ENCODE measurements around the gene CMTM5. TPM values are rescaled to one million over a fixed set of nuclear protein-coding genes. Genes with fewer than 3 reads are reported as not detected.

Gene CMTM5, protein sequence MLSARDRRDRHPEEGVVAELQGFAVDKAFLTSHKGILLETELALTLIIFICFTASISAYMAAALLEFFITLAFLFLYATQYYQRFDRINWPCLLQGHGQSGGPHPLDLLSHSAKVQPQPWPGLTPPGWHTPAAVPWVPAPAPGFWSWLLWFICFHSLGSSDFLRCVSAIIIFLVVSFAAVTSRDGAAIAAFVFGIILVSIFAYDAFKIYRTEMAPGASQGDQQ
- total RNA-seq, result not detected in 2 replicates

DNA sequence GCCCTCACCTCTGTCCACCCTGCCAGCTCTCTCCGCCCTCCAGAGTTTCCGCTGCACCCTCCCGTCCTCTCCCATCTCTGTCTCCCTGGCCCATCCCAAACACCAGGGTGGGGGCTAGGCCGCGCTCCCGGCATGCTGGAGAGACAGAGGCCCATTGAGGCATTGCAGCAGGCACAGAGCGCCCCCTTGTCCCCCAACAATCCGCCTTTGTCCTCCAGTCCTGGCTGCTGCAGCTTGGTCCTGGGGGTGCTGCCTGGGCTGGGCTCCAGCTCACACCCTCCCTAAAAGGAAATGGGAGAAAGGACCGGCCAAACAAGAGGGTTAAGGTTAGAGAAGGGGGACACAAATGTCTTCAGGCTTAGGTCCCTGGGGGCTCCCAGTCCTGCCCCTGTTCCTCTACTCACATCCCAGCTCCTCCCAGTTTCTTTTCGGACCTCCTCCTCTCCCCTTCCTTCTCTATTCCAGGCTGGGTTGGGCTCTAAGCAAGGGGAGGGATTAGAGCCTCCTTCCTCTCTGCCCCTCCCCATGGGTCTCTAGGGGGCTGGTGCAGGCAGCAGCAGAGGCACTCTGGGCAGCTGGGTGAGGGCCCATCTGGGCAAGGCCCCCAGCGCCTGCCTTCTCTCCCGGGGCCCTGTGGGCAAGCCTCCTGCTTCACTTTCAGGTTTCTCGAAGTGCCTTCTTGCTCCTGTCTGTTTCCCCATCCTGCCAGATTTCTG, at the start of gene CMTM5:
Gene CMTM5, plus strand, starts transcription at position 565 of the 716 bp plus-strand sequence. CDS start 206 bp downstream, outside the sequence.
- DNase-seq (ENCODE audit: insufficient read length, low spot score, missing footprints), result peak; percentile 86
- H2AFZ ChIP-seq (ENCODE audit: low read length), result no peak within 1 kb of the TSS
- H3K79me2 ChIP-seq (ENCODE audit: insufficient read depth, low read length), result no peaks in the 10 kb centered on the region
- TF ChIP-seq, protein P1, sequence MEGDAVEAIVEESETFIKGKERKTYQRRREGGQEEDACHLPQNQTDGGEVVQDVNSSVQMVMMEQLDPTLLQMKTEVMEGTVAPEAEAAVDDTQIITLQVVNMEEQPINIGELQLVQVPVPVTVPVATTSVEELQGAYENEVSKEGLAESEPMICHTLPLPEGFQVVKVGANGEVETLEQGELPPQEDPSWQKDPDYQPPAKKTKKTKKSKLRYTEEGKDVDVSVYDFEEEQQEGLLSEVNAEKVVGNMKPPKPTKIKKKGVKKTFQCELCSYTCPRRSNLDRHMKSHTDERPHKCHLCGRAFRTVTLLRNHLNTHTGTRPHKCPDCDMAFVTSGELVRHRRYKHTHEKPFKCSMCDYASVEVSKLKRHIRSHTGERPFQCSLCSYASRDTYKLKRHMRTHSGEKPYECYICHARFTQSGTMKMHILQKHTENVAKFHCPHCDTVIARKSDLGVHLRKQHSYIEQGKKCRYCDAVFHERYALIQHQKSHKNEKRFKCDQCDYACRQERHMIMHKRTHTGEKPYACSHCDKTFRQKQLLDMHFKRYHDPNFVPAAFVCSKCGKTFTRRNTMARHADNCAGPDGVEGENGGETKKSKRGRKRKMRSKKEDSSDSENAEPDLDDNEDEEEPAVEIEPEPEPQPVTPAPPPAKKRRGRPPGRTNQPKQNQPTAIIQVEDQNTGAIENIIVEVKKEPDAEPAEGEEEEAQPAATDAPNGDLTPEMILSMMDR (IDR thresholded peaks at IDR 0.05; ENCODE audit: extremely low read depth, low read depth, low read length), result no peak
- H3K27ac ChIP-seq (ENCODE audit: low read depth, low read length), result no peak within 1 kb of the TSS
- peaks cover 17% of the 10 kb centered on the region for H3K27me3 ChIP-seq (ENCODE audit: insufficient read depth, low read length)
- H3K36me3 ChIP-seq (ENCODE audit: insufficient read depth, low read length), result no peaks in the 10 kb centered on the region
- no peaks in the 10 kb centered on the region for H3K9me3 ChIP-seq (ENCODE audit: low read depth, low read length)
- no peak within 1 kb of the TSS for H3K4me2 ChIP-seq (ENCODE audit: insufficient read depth, low read length)
- no peaks in the 10 kb centered on the region for H4K20me1 ChIP-seq (ENCODE audit: insufficient read depth, low read length)
- no peak within 1 kb of the TSS for H3K4me3 ChIP-seq (ENCODE audit: insufficient read depth, low read length)
- H3K4me1 ChIP-seq (ENCODE audit: insufficient read depth, low read length), result no peaks in the 10 kb centered on the region

DNA sequence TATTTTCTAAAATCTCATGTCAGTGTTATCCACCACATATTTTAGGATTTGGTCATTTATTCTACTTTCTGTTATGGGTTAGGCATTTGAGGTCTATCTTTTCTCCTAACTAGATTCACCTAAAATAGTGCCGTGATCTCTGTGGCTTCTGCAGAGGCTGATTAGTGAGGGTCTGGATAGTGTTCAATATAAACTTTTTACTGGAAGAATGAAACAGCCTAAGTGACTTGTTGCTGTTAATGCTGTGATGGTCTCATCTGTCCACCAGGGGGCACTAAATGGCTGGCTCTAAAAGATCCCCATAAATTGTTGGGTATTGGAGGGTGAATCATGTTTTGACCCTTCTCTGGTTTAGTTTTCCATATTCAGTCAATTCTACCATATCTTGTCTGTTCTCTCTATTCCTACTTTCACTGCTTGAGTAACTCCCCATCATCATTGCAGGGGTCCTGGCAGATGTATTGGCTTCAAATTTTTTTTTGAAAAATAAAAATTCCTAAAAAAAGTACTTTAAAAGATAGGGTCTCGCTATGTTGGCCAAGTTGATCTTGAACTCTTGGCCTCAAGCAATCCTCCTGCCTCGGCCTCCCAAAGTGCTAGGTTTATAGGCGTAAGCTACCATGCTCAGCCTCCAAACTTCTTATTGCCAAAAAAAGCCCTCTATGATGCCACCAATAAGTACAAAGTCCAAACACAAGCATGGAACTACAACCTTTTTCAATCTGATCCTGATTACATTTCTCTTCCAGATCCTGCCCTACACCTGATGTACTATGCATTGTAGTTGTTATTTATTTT, 48.7 kb upstream of the CMTM5 start:
- Histone ChIP-seq H3K79me2 (ENCODE audit: insufficient read depth, low read length) (peaks cover 13% of the 10 kb centered on the region), H3K36me3 (ENCODE audit: insufficient read depth, low read length) (peaks cover 20% of the 10 kb centered on the region), H3K9me3 (ENCODE audit: low read depth, low read length) (no peaks in the 10 kb centered on the region), H3K4me3 (ENCODE audit: insufficient read depth, low read length) (no peak overlapping the region), H2AFZ (ENCODE audit: low read length) (no peak overlapping the region), H4K20me1 (ENCODE audit: insufficient read depth, low read length) (peaks cover 10% of the 10 kb centered on the region), H3K4me1 (ENCODE audit: insufficient read depth, low read length) (no peaks in the 10 kb centered on the region), H3K27me3 (ENCODE audit: insufficient read depth, low read length) (no peaks in the 10 kb centered on the region), H3K4me2 (ENCODE audit: insufficient read depth, low read length) (no peak overlapping the region), H3K27ac (ENCODE audit: low read depth, low read length) (no peak overlapping the region)
- TF ChIP-seq, protein P1 (IDR thresholded peaks at IDR 0.05; ENCODE audit: extremely low read depth, low read depth, low read length), result peak; percentile 90
- DNase-seq (ENCODE audit: insufficient read length, low spot score, missing footprints), result peak; percentile 95

DNA sequence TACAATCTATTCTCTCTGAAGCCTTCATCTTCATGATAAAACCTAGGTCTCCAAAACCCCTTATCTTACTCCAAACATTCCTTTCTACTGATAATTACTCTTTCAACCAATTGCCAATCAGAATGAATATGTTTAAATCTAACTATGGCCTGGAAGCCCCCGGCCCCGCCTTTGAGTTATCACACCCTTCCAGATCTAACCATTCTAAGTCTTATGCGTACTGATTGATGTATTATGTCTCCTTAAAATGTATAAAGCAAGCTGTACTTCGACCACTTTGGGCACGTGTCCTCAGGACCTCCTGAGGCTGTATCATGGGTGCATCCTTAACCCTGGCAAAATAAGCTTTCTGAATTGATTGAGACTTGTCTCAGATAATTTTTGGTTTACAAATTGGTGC, 41.2 kb upstream of the CMTM5 start:
- H3K9me3 ChIP-seq (ENCODE audit: low read depth, low read length), result no peaks in the 10 kb centered on the region
- no peaks in the 10 kb centered on the region for H3K4me1 ChIP-seq (ENCODE audit: insufficient read depth, low read length)
- DNase-seq (ENCODE audit: insufficient read length, low spot score, missing footprints), result no peak
- no peak overlapping the region for H2AFZ ChIP-seq (ENCODE audit: low read length)
- no peaks in the 10 kb centered on the region for H3K36me3 ChIP-seq (ENCODE audit: insufficient read depth, low read length)
- no peaks in the 10 kb centered on the region for H4K20me1 ChIP-seq (ENCODE audit: insufficient read depth, low read length)
- H3K27me3 ChIP-seq (ENCODE audit: insufficient read depth, low read length), result no peaks in the 10 kb centered on the region
- no peaks in the 10 kb centered on the region for H3K79me2 ChIP-seq (ENCODE audit: insufficient read depth, low read length)
- no peak overlapping the region for H3K4me3 ChIP-seq (ENCODE audit: insufficient read depth, low read length)
- no peak overlapping the region for H3K27ac ChIP-seq (ENCODE audit: low read depth, low read length)
- no peak overlapping the region for H3K4me2 ChIP-seq (ENCODE audit: insufficient read depth, low read length)
- TF ChIP-seq, protein P1 (IDR thresholded peaks at IDR 0.05; ENCODE audit: extremely low read depth, low read depth, low read length), result no peak

Measured in osteoblast (primary cell).